PC-3 (cell line): ENCODE measurements around the gene ATL1. TPM values are rescaled to one million over a fixed set of nuclear protein-coding genes. Genes with fewer than 3 reads are reported as not detected.

Experiments
- ATAC-seq: fragments of 200-7000 bp; cut with Tn5 transposase; 2 replicates; pipeline ENCODE4 v1.9.1; 2020; ENCODE audit warnings: mild to moderate bottlenecking, moderate library complexity
- BruUV-seq: library from RNA; stranded (reverse); fragments of 400-500 nt; replicated peaks from 2 replicates; lab custom pipeline; 2021; lab: Mats Ljungman, UMichigan
- CTCF ChIA-PET: fragments of 300-600 bp; sonication (Branson Sonifier 250); formaldehyde crosslinking; loops from one replicate; lab custom pipeline; 2022; ENCODE audit warnings: antibody characterized with exemption; lab: Charles Lee
- POLR2A ChIA-PET: fragments of 300-600 bp; sonication (Branson Sonifier 250); formaldehyde crosslinking; loops from one replicate; lab custom pipeline; 2022; ENCODE audit warnings: antibody characterized with exemption; ENCODE audit not compliant: unreplicated experiment; lab: Charles Lee
- DNase-seq: peaks from one replicate; pipeline ENCODE4 v3.0.0-alpha.2; 2015
- H2AFZ ChIP-seq: fragments of 300-600 bp; sonication (generic); 2 replicates; pipeline ENCODE4 v1.6.0; 2016; ENCODE audit warnings: antibody characterized with exemption, low read length
- H3F3A ChIP-seq: fragments of 300-600 bp; sonication (generic); one replicate; pipeline ENCODE4 v1.6.0; 2017; ENCODE audit warnings: antibody characterized with exemption, low read length, control low read depth, mild to moderate bottlenecking; ENCODE audit not compliant: unreplicated experiment
- H3K27ac ChIP-seq: fragments of 300-600 bp; sonication (generic); 2 replicates; pipeline ENCODE4 v1.5.1; 2016; ENCODE audit warnings: mild to moderate bottlenecking, low read length
- H3K27me3 ChIP-seq: fragments of 300-600 bp; sonication (generic); 2 replicates; pipeline ENCODE4 v1.6.1; 2016; ENCODE audit warnings: low read length, mixed read lengths
- H3K36me3 ChIP-seq: fragments of 300-600 bp; sonication (generic); 2 replicates; pipeline ENCODE4 v1.6.1; 2016; ENCODE audit warnings: low read depth, mixed run types, low read length, mixed read lengths
- H3K4me1 ChIP-seq: fragments of 300-600 bp; sonication (generic); 2 replicates; pipeline ENCODE4 v1.5.1; 2016; ENCODE audit warnings: low read length; ENCODE audit not compliant: insufficient read depth
- H3K4me2 ChIP-seq: fragments of 300-600 bp; sonication (generic); 2 replicates; pipeline ENCODE4 v1.6.0; 2016; ENCODE audit warnings: low read length
- H3K4me3 ChIP-seq: fragments of 300-600 bp; sonication (generic); 2 replicates; pipeline ENCODE4 v1.5.1; 2016; ENCODE audit warnings: mild to moderate bottlenecking, low read length, mixed read lengths
- H3K79me2 ChIP-seq: fragments of 300-600 bp; sonication (generic); 2 replicates; pipeline ENCODE4 v1.6.1; 2017; ENCODE audit warnings: low read length, mixed read lengths
- H3K9ac ChIP-seq: fragments of 300-600 bp; sonication (generic); 2 replicates; pipeline ENCODE4 v1.6.0; 2016; ENCODE audit warnings: mild to moderate bottlenecking, low read length
- H3K9me2 ChIP-seq: fragments of 300-600 bp; sonication (generic); replicated peaks from 2 replicates; pipeline ENCODE4 v1.6.1; 2016; ENCODE audit warnings: mixed run types, low read length, mixed read lengths
- H3K9me3 ChIP-seq: fragments of 300-600 bp; sonication (generic); 2 replicates; pipeline ENCODE4 v1.6.1; 2016; ENCODE audit warnings: low read length, mixed read lengths
- H4K20me1 ChIP-seq: fragments of 300-600 bp; sonication (generic); 2 replicates; pipeline ENCODE4 v1.6.1; 2016; ENCODE audit warnings: low read length, mixed read lengths
- CTCF ChIP-seq: fragments of 300-600 bp; sonication (generic); conservative IDR thresholded peaks from 2 replicates; pipeline ENCODE4 v1.5.1; 2017; ENCODE audit warnings: antibody characterized with exemption, low read depth, mild to moderate bottlenecking, low read length
- EZH2 ChIP-seq: fragments of 300-600 bp; sonication (generic); IDR thresholded peaks from one replicate; pipeline ENCODE4 v1.6.1; 2017; ENCODE audit warnings: antibody characterized with exemption, mild to moderate bottlenecking, low read length; ENCODE audit not compliant: unreplicated experiment
- EZH2phosphoT487 ChIP-seq: fragments of 300-600 bp; sonication (generic); IDR thresholded peaks from 2 replicates; pipeline ENCODE4 v1.6.1; 2018; ENCODE audit warnings: mild to moderate bottlenecking, antibody characterized with exemption, low read length, borderline replicate concordance
- intact Hi-C: fragments of 100-400 bp; cut with micrococcal nuclease; formaldehyde crosslinking; loops from 2 replicates; pipeline ENCODE4 v1.9.0; 2023
- total RNA-seq: library from RNA; depleted of rRNA; stranded (reverse); fragments of >200 nt; gene quantifications from 2 replicates; pipeline ENCODE4 v1.2.3, GENCODE V29; 2014

ATL1 gene
- total RNA-seq, 1 experiment from 2014 or later: 1.3 TPM

- ChIA-PET CTCF (interaction anchor here (0.5 to 2.9 kb wide), 20 partner anchors 14 to 260 kb away, joined by 3 to 30 read pairs (median 4); partner anchors contain the start of genes ATL1 and SAV1), POLR2A (interaction anchor here (0.6 to 0.9 kb wide), 4 partner anchors 77 to 261 kb away, joined by 3 to 20 read pairs (median 6); no protein-coding TSS in a partner anchor)
- Histone ChIP-seq H3K4me3 (peak overlapping the region; percentile 30; the same call in 1 of the 2 replicates), H3K4me2 (peak overlapping the region; percentile 74), H3K9me3 (no peaks in the 10 kb centered on the region), H3K4me1 (peaks cover 32% of the 10 kb centered on the region), H2AFZ (no peak overlapping the region), H3K9ac (peak overlapping the region; percentile 26; the same call in 1 of the 2 replicates), H3K36me3 (no peaks in the 10 kb centered on the region), H3K9me2 (no peaks in the 10 kb centered on the region), H3K27me3 (no peaks in the 10 kb centered on the region), H4K20me1 (no peaks in the 10 kb centered on the region), H3K79me2 (no peaks in the 10 kb centered on the region), H3K27ac (peak overlapping the region; percentile 44), H3F3A (no peaks in the 10 kb centered on the region)
- TF ChIP-seq EZH2phosphoT487 (no peak), CTCF (peak; percentile 92)
- BruUV-seq: no TSS peak
- DNase-seq (peak; percentile 86), ATAC-seq (peak; percentile 66)
- intact Hi-C loops: loop anchor here (1.0 to 5.0 kb wide), 10 partner anchors 19 to 279 kb away; no protein-coding TSS in a partner anchor
Observed at GRCh38 chr14:50599700-50600444, 39.9 kb downstream of the ATL1 start.

- DNase-seq (no peak), ATAC-seq (peak; percentile 18; the same call in 1 of the 2 replicates)
- H3K9me2 ChIP-seq: no peaks in the 10 kb centered on the region
- H3K9ac ChIP-seq: peak overlapping the region; percentile 26; the same call in 1 of the 2 replicates
- POLR2A ChIA-PET: interaction anchor here (0.6 to 1.4 kb wide), 7 partner anchors 26 to 260 kb away, joined by 3 to 20 read pairs (median 5); partner anchors contain the start of gene SAV1
- H3F3A ChIP-seq: no peaks in the 10 kb centered on the region
- H3K9me3 ChIP-seq: no peaks in the 10 kb centered on the region
- TSS peak; percentile 64 for BruUV-seq
- H2AFZ ChIP-seq: no peak overlapping the region
- H3K36me3 ChIP-seq: no peaks in the 10 kb centered on the region
- CTCF ChIA-PET: interaction anchor here (0.5 to 2.9 kb wide), 22 partner anchors 13 to 259 kb away, joined by 3 to 30 read pairs (median 4); partner anchors contain the start of genes ATL1 and SAV1
- no peaks in the 10 kb centered on the region for H3K79me2 ChIP-seq
- H3K27me3 ChIP-seq: no peaks in the 10 kb centered on the region
- H3K4me2 ChIP-seq: peak overlapping the region; percentile 74
- peaks cover 32% of the 10 kb centered on the region for H3K4me1 ChIP-seq
- H3K4me3 ChIP-seq: no peak overlapping the region
- H3K27ac ChIP-seq: peak overlapping the region; percentile 44
- no peaks in the 10 kb centered on the region for H4K20me1 ChIP-seq
- intact Hi-C loops: loop anchor here (1.0 to 5.0 kb wide), 11 partner anchors 18 to 280 kb away; no protein-coding TSS in a partner anchor
- TF ChIP-seq EZH2phosphoT487: no peak
Observed at GRCh38 chr14:50600849-50601248, 40.9 kb downstream of the ATL1 start.

- TF ChIP-seq EZH2: no peak
- no peak for TF ChIP-seq CTCF
- TF ChIP-seq EZH2phosphoT487: no peak
- no peaks in the 10 kb centered on the region for H3K27me3 ChIP-seq
- no peak overlapping the region for H3K9ac ChIP-seq
- H3K4me2 ChIP-seq: peak overlapping the region; percentile 74
- H3K4me1 ChIP-seq: peaks cover 32% of the 10 kb centered on the region
- H3K4me3 ChIP-seq: no peak overlapping the region
- ATAC-seq: peak; percentile 79
- no peaks in the 10 kb centered on the region for H4K20me1 ChIP-seq
- ChIA-PET POLR2A (interaction anchor here (1.4 kb wide), 1 partner anchor 67 kb away, joined by 5 read pairs; the partner anchor contains the start of gene SAV1), CTCF (interaction anchor here (0.6 to 2.9 kb wide), 12 partner anchors 10 to 259 kb away, joined by 3 to 30 read pairs (median 4); no protein-coding TSS in a partner anchor)
- peak; percentile 79 for DNase-seq
- no peaks in the 10 kb centered on the region for H3F3A ChIP-seq
- no peaks in the 10 kb centered on the region for H3K9me2 ChIP-seq
- intact Hi-C loops: loop anchor here (1.0 to 5.0 kb wide), 3 partner anchors 49 to 111 kb away; no protein-coding TSS in a partner anchor
- no peaks in the 10 kb centered on the region for H3K79me2 ChIP-seq
- no peak overlapping the region for H2AFZ ChIP-seq
- no peaks in the 10 kb centered on the region for H3K36me3 ChIP-seq
- H3K9me3 ChIP-seq: no peaks in the 10 kb centered on the region
- peak overlapping the region; percentile 44 for H3K27ac ChIP-seq
- no TSS peak for BruUV-seq
Observed at GRCh38 chr14:50601394-50601793, 41.4 kb downstream of the ATL1 start.
